Heart right ventricle (tissue), 16 donors: Measurements from ENCODE around the gene ADK. TPM values are rescaled to one million over a fixed set of nuclear protein-coding genes. Genes with fewer than 3 reads are reported as not detected.

Source experiments
- ATAC-seq, 8 donors: fragments of 200-7000 bp; cut with Tn5 transposase; one replicate each; pipeline ENCODE4 v1.9.1; 2020; ENCODE audit warnings: mild to moderate bottlenecking in 8 of 8, moderate library complexity in 8 of 8, moderate number of reproducible peaks in 1 of 8
- DNase-seq, 2 donors: peaks; one replicate each; pipeline ENCODE4 v3.0.0-alpha.2; 2020
- H3K27ac ChIP-seq, 10 donors: fragments of 200-600 bp; sonication (generic) in 2 of 10; one replicate each; pipeline versions ENCODE4 v1.5.0 to v1.8.0; 2020 to 2022; ENCODE audit warnings: mild to moderate bottlenecking in 3 of 10
- H3K27me3 ChIP-seq, 7 donors: fragments of 200-600 bp; one replicate each; pipeline ENCODE4 v1.8.0; 2021 to 2022; ENCODE audit warnings: mild to moderate bottlenecking in 2 of 7
- H3K36me3 ChIP-seq, 9 donors: fragments of 200-600 bp; sonication (generic) in 1 of 9; one replicate each; pipeline versions ENCODE4 v1.5.0 to v1.8.0; 2020 to 2022; ENCODE audit warnings: mild to moderate bottlenecking in 2 of 9
- H3K4me1 ChIP-seq, 9 donors: fragments of 200-600 bp; sonication (generic) in 1 of 9; one replicate each; pipeline versions ENCODE4 v1.5.0 to v1.8.0; 2020 to 2022; ENCODE audit warnings: mild to moderate bottlenecking in 4 of 9
- H3K4me3 ChIP-seq, 10 donors: fragments of 200-600 bp; sonication (generic) in 2 of 10; one replicate each; pipeline versions ENCODE4 v1.5.0 to v1.8.0; 2020 to 2022; ENCODE audit warnings: mild to moderate bottlenecking in 7 of 10, moderate library complexity in 2 of 10
- H3K9me3 ChIP-seq, 11 donors: fragments of 200-600 bp in 10 of 11; sonication (generic) in 2 of 11; one replicate each; pipeline versions ENCODE4 v1.5.0 to v1.8.0; 2013 to 2022; ENCODE audit warnings: mild to moderate bottlenecking in 2 of 11, control low read depth in 1 of 11, moderate library complexity in 1 of 11
- WGBS, 2 donors: extraction: QIAGEN DNeasy Blood & Tissue Kit; methylation state at CpG; one replicate each; pipeline ENCODE4 v1.1.7; 2013; ENCODE audit warnings: inconsistent platforms in 1 of 2; 5-methylcytosine and 5-hydroxymethylcytosine counted together
- intact Hi-C, 10 donors: fragments of 100-400 bp; cut with DNase I; formaldehyde crosslinking; loops; one replicate each; pipeline versions ENCODE4 v1.11.1 to v1.14.2; 2022
- polyA plus RNA-seq, 2 donors: library from polyadenylated mRNA; stranded (reverse); fragments of 200-250 nt; gene quantifications; one replicate each; pipeline ENCODE4 v1.2.3, GENCODE V29; 2013
- total RNA-seq, 10 donors: library from RNA; stranded (reverse); fragmentation: NEBNext Ultra II Directional in 3 of 10; extraction: Animal tissue kit (Norgen Biotek cat#: 25700) in 3 of 10; gene quantifications; one replicate each; pipeline versions ENCODE4 v1.2.1 to v1.2.4, GENCODE V29; 2021 to 2023
- TF ChIP-seq, protein P1 (sequence below), 9 donors: fragments of 200-600 bp; sonication (generic) in 2 of 9; IDR thresholded peaks; one replicate each; pipeline versions ENCODE4 v1.5.0 to v1.8.0; 2021 to 2022; ENCODE audit warnings: antibody characterized with exemption in 9 of 9, mild to moderate bottlenecking in 5 of 9, moderate library complexity in 1 of 9
- donor health status: Arrhythmogenic right ventricular cardiomyopathy.
- donor health status: ischemic (EF 13 %, LVEDD 7.1; RV severe dilation, severe dysfunction).
- donor health status: healthy with polysubstance abuse.
- donor health status: DM: no; HTN: yes; CAD: no.
- donor health status: DM: no; HTN: no; CAD: no.
- donor health status: ischemic (EF 25% LVEDD 6.9; RV normal size, moderate dysfunction).
- donor health status: ischemic (EF 25% LVEDD 5.7; RV mildly dilated, moderate dysfunction).
- donor health status: healthy.
- donor health status: DM: yes; HTN: yes; CAD: no.
- donor health status: Ischemic cardiomyopathy.
- donor health status: ischemic (EF 35%, LVEDD 5.7; RV mildly dilated, moderate dysfunction).
- donor health status: nonischemic (EF 11% LVEDD 7.7; RV severe dilation, severe dysfunction).
- donor health status: DM: yes; HTN: yes; CAD: no.
- donor health status: PGD.
- donor health status: ischemic (EF 29% LVEDD 5.4; RV normal size, mild dysfunction).
- donor health status: nonischemic (EF 23%, LVEDD 6.1; RV moderate dilation, normal function).

ADK gene
- total and polyA plus RNA-seq, 12 donors, result 13.0 to 50.0 (median 39.1) TPM

DNA sequence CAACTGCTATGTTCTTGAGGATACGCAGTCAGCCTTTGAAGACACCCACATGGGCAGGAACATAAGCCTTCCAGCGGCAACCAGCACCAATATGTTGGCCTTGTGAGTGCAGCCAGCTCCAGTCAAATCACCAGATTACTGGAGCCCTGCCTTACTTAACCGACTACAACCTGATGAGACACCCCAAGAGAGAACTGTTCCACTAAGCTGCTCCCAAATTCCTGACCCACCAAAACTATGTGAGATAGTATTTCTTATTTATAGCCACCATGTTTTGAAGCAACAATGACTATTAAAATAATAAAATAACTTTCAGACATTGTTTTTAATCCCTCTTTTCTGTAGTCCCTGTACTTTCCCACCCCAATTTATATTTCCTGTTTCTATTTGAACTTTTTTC is 179.6 kb downstream of the ADK start:
- TF ChIP-seq, protein P1, sequence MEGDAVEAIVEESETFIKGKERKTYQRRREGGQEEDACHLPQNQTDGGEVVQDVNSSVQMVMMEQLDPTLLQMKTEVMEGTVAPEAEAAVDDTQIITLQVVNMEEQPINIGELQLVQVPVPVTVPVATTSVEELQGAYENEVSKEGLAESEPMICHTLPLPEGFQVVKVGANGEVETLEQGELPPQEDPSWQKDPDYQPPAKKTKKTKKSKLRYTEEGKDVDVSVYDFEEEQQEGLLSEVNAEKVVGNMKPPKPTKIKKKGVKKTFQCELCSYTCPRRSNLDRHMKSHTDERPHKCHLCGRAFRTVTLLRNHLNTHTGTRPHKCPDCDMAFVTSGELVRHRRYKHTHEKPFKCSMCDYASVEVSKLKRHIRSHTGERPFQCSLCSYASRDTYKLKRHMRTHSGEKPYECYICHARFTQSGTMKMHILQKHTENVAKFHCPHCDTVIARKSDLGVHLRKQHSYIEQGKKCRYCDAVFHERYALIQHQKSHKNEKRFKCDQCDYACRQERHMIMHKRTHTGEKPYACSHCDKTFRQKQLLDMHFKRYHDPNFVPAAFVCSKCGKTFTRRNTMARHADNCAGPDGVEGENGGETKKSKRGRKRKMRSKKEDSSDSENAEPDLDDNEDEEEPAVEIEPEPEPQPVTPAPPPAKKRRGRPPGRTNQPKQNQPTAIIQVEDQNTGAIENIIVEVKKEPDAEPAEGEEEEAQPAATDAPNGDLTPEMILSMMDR (IDR thresholded peaks at IDR 0.05), result no peak
- intact Hi-C loops, result no loop called here

DNA sequence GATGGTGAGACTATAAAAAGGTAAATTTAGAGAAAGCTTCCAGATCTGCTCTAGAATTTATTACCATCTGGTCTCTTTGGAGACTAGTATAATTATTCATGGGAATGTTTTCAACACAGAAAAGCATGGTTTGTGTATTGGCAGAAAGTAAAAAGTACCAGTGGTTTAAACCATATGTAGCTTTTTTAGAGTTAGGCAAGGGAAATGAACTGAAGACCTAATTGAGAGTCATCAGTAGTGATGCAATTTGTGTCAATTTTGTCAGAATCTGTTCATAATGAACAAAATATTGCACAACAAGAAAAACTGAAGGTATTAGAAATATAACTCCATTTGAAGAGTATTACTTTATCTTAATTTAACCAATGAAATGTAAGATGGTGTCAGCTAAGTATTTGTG is 181.4 kb downstream of the ADK start:
- Histone ChIP-seq H3K27ac (no peak overlapping the region), H3K27me3 (no peaks in the 10 kb centered on the region), H3K4me3 (no peak overlapping the region), H3K9me3 (peaks cover 0 to 12% (median 0%) of the 10 kb centered on the region in 11 donors), H3K36me3 (peaks cover 0 to 6% (median 0%) of the 10 kb centered on the region in 9 donors), H3K4me1 (peaks cover 0 to 4% (median 0%) of the 10 kb centered on the region in 9 donors)
- no peak for ATAC-seq
- intact Hi-C loops, result no loop called here
- no peak for DNase-seq
- TF ChIP-seq, protein P1 (IDR thresholded peaks at IDR 0.05), result no peak

More for the DNA sequence above, 179.6 kb downstream of the ADK start:
- peaks cover 0 to 4% (median 0%) of the 10 kb centered on the region in 9 donors for H3K4me1 ChIP-seq
- no peak overlapping the region for H3K4me3 ChIP-seq
- no peak overlapping the region for H3K27ac ChIP-seq
- peaks cover 0 to 12% (median 0%) of the 10 kb centered on the region in 11 donors for H3K9me3 ChIP-seq
- H3K27me3 ChIP-seq, result no peaks in the 10 kb centered on the region
- DNase-seq (no peak), ATAC-seq (no peak)
- WGBS, 2 donors, result 98% methylated on average over 3 of the region's 3 CpGs
- H3K36me3 ChIP-seq, result peaks cover 0 to 6% (median 0%) of the 10 kb centered on the region in 9 donors

DNA sequence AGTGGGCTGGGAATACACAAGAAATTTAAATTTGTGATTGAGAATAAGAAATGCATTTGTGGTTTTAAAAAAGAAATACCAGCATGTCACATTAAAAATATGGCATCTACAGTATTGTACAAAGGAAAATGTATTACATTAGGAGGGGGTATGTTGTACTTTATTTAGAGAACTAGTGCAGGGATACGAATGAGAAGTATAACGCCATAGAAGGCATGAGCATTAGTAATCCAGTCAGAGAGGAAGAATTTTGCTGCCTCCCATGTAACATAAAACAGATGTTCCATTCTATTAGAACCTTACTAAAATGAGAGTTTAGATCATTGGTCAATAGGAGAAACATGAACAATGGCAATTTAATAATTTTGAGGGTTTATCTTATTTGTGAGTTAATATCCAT is 182.2 kb downstream of the ADK start:
- no peaks in the 10 kb centered on the region for H3K27me3 ChIP-seq
- no peaks in the 10 kb centered on the region for H3K4me1 ChIP-seq
- intact Hi-C loops, result no loop called here
- DNase-seq (no peak), ATAC-seq (no peak)
- 78 to 81% methylated on average over 2 of the region's 2 CpGs for WGBS, 2 donors
- peaks cover 0 to 6% (median 0%) of the 10 kb centered on the region in 9 donors for H3K36me3 ChIP-seq
- TF ChIP-seq, protein P1 (IDR thresholded peaks at IDR 0.05), result no peak
- no peak overlapping the region for H3K27ac ChIP-seq
- H3K9me3 ChIP-seq, result peaks cover 0 to 12% (median 0%) of the 10 kb centered on the region in 11 donors
- no peak overlapping the region for H3K4me3 ChIP-seq

DNA sequence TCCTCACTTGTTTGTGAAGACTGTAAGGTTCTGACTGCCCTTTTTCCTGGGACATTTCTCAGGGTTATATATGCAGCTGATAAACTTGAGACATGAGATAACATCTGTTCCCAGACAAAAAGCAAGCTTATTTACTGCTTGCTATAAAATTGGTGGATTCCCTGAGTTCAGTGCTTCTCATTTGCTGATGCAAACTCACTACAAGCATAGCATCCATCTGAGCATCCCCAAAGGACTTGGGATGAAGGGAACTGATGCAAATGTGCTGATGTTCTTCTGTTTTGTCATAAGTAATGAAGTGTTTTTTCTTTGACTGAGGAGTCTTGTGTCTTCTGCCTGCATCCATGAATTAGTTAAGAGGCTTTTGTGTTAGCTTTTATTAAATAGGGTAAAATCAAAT is 183.2 kb downstream of the ADK start:
- Histone ChIP-seq H3K9me3 (peaks cover 0 to 12% (median 0%) of the 10 kb centered on the region in 11 donors), H3K27ac (no peak overlapping the region), H3K27me3 (no peaks in the 10 kb centered on the region), H3K4me3 (no peak overlapping the region), H3K4me1 (no peaks in the 10 kb centered on the region), H3K36me3 (peaks cover 0 to 6% (median 0%) of the 10 kb centered on the region in 9 donors)
- TF ChIP-seq, protein P1 (IDR thresholded peaks at IDR 0.05), result no peak
- intact Hi-C loops, result no loop called here
- DNase-seq, result no peak
- ATAC-seq, result no peak
